8988T (cell line): ENCODE results near the gene CADM4.

ENCODE experiments used
- DNase-seq: peaks from one replicate; pipeline ENCODE4 v3.0.0; 2011

CADM4 gene

GRCh38 chr19:43633520-43633919 is 6.1 kb downstream of the CADM4 start:
- DNase-seq, result no peak

- DNase-seq, result no peak
These were observed 8.2 kb downstream of the CADM4 start for GRCh38 chr19:43631491-43631890.

- no peak for DNase-seq
These were observed 10.9 kb downstream of the CADM4 start for GRCh38 chr19:43628646-43629326.

- DNase-seq, result no peak
These were observed 12.8 kb downstream of the CADM4 start for GRCh38 chr19:43626838-43627237.

GRCh38 chr19:43625918-43626579 is 13.6 kb downstream of the CADM4 start:
- DNase-seq, result no peak

GRCh38 chr19:43624933-43625332 is 14.7 kb downstream of the CADM4 start:
- DNase-seq, result no peak

- DNase-seq, result no peak
These were observed 15.6 kb downstream of the CADM4 start for GRCh38 chr19:43623889-43624670.

GRCh38 chr19:43622956-43623355 is 16.7 kb downstream of the CADM4 start:
- no peak for DNase-seq

- DNase-seq, result no peak
These were observed 17.6 kb downstream of the CADM4 start for GRCh38 chr19:43622070-43622469.

- no peak for DNase-seq
These were observed 19.3 kb downstream of the CADM4 start for GRCh38 chr19:43620061-43621001.

GRCh38 chr19:43619262-43620060 is 20.2 kb downstream of the CADM4 start, which contains the start of gene ZNF428:
ZNF428 (minus strand) TSS chr19:43619629; CDS start chr19:43614304, 5,325 bp downstream.
- DNase-seq, result peak; percentile 82

GRCh38 chr19:43618921-43619261 is 20.8 kb downstream of the CADM4 start:
- no peak for DNase-seq

- no peak for DNase-seq
These were observed 22.7 kb downstream of the CADM4 start for GRCh38 chr19:43616954-43617353.

- no peak for DNase-seq
These were observed 23.3 kb downstream of the CADM4 start for GRCh38 chr19:43616306-43616705.

GRCh38 chr19:43612374-43612773 is 27.3 kb downstream of the CADM4 start:
- no peak for DNase-seq

GRCh38 chr19:43611788-43612187 is 27.9 kb downstream of the CADM4 start, which contains the start of gene SRRM5:
SRRM5 (plus strand) TSS chr19:43612088; CDS start chr19:43612122, 34 bp downstream.
- DNase-seq, result no peak

GRCh38 chr19:43610493-43610892 is 29.2 kb downstream of the CADM4 start:
- no peak for DNase-seq

GRCh38 chr19:43609872-43610271 is 29.8 kb downstream of the CADM4 start:
- no peak for DNase-seq

GRCh38 chr19:43607238-43608205 is 32.1 kb downstream of the CADM4 start:
- DNase-seq, result no peak

- no peak for DNase-seq
These were observed 33.0 kb downstream of the CADM4 start for GRCh38 chr19:43606569-43607229.
